Mesangial cell (primary cell): ENCODE data around the gene CDON. TPM values are rescaled to one million over a fixed set of nuclear protein-coding genes. Genes with fewer than 3 reads are reported as not detected.

Experiments used
- total RNA-seq: library from RNA; depleted of rRNA; stranded (reverse); fragments of >200 nt; gene quantifications from 2 replicates; pipeline ENCODE4 v1.2.3, GENCODE V29; 2015

The CDON gene
- 4.7 and 7.4 TPM in 2 replicates for total RNA-seq

GRCh38 chr11:126062679-126063506 is at the start of gene CDON:
TSS of gene CDON (minus strand) at chr11:126062866. CDS start at chr11:126023476, 39,390 bp downstream.

GRCh38 chr11:125945797-125946520 is 116.7 kb downstream of the CDON start, which contains the start of gene VSIG10L2:
TSS of gene VSIG10L2 (plus strand) at chr11:125946044. CDS start at chr11:125946056, 12 bp downstream.

Other genes starting within 250 kb of the CDON start
- gene PATE4, start 229.6 kb downstream of the CDON start, total RNA-seq, result not detected in 2 replicates
- 6.8 and 16.0 TPM in 2 replicates for gene HYLS1, start 175.2 kb downstream of the CDON start, total RNA-seq
- gene PUS3, start 159.7 kb downstream of the CDON start, total RNA-seq, result 5.1 and 6.0 TPM in 2 replicates
- gene DDX25, start 158.4 kb downstream of the CDON start, total RNA-seq, result not detected in 2 replicates
- gene VSIG10L2, start 116.8 kb downstream of the CDON start, total RNA-seq, result not detected in 2 replicates
- gene RPUSD4, start 148.8 kb upstream of the CDON start, total RNA-seq, result 15.2 and 18.0 TPM in 2 replicates
- gene FAM118B, start 148.9 kb upstream of the CDON start, total RNA-seq, result 16.5 and 17.6 TPM in 2 replicates
- 61.5 and 82.9 TPM in 2 replicates for gene SRPRA, start 206.0 kb upstream of the CDON start, total RNA-seq
- gene FOXRED1, start 206.3 kb upstream of the CDON start, total RNA-seq, result 12.9 and 38.8 TPM in 2 replicates
- gene TIRAP, start 220.2 kb upstream of the CDON start, total RNA-seq, result 4.4 and 6.7 TPM in 2 replicates
- gene DCPS, start 241.2 kb upstream of the CDON start, total RNA-seq, result 14.1 and 24.6 TPM in 2 replicates